ENCODE data around the gene SPATS2. TPM values are rescaled to one million over a fixed set of nuclear protein-coding genes. Genes with fewer than 3 reads are reported as not detected.

Gene SPATS2
- total RNA-seq, 1 donor from 2014 or later = 12.3 TPM

- no peak for DNase-seq (ENCODE audit: low spot score)
These were observed 31.2 kb upstream of the SPATS2 start for GRCh38 chr12:49335955-49336644.

GRCh38 chr12:49336645-49337584 is 30.3 kb upstream of the SPATS2 start, which contains the start of gene C1QL4:
Gene C1QL4, minus strand, starts transcription at chr12:49337188. Its CDS starts 711 bp downstream, at chr12:49336477.
- DNase-seq (ENCODE audit: low spot score) = peak; percentile 76

- no peak for DNase-seq (ENCODE audit: low spot score)
These were observed 28.3 kb upstream of the SPATS2 start for GRCh38 chr12:49338830-49339463.

GRCh38 chr12:49339464-49339861 is 27.8 kb upstream of the SPATS2 start:
- DNase-seq (ENCODE audit: low spot score) = no peak

GRCh38 chr12:49340095-49340870 is 27.0 kb upstream of the SPATS2 start:
- no peak for DNase-seq (ENCODE audit: low spot score)

- no peak for DNase-seq (ENCODE audit: low spot score)
These were observed 26.1 kb upstream of the SPATS2 start for GRCh38 chr12:49340971-49341776.

- no peak for DNase-seq (ENCODE audit: low spot score)
These were observed 25.5 kb upstream of the SPATS2 start for GRCh38 chr12:49341777-49342065.

- DNase-seq (ENCODE audit: low spot score) = peak; percentile 67
These were observed 25.0 kb upstream of the SPATS2 start for GRCh38 chr12:49342066-49342913.

- DNase-seq (ENCODE audit: low spot score) = no peak
These were observed 24.1 kb upstream of the SPATS2 start for GRCh38 chr12:49342914-49343731.

- DNase-seq (ENCODE audit: low spot score) = no peak
These were observed 22.7 kb upstream of the SPATS2 start for GRCh38 chr12:49344486-49345050.

- DNase-seq (ENCODE audit: low spot score) = no peak
These were observed 22.0 kb upstream of the SPATS2 start for GRCh38 chr12:49345051-49345824.

GRCh38 chr12:49345825-49346658 is 21.2 kb upstream of the SPATS2 start:
- no peak for DNase-seq (ENCODE audit: low spot score)

- DNase-seq (ENCODE audit: low spot score) = no peak
These were observed 20.5 kb upstream of the SPATS2 start, which contains the start of gene DNAJC22 for GRCh38 chr12:49346659-49347310. Gene DNAJC22, plus strand, starts transcription at chr12:49346888. Its CDS starts 1,985 bp downstream, at chr12:49348873.

GRCh38 chr12:49347311-49348193 is 19.7 kb upstream of the SPATS2 start:
- DNase-seq (ENCODE audit: low spot score) = peak; percentile 77

- no peak for DNase-seq (ENCODE audit: low spot score)
These were observed 18.5 kb upstream of the SPATS2 start for GRCh38 chr12:49348781-49349180.
